M059J (cell line): ENCODE results near the gene ZDHHC3. TPM values are rescaled to one million over a fixed set of nuclear protein-coding genes. Genes with fewer than 3 reads are reported as not detected.

Experiments
- DNase-seq: peaks from one replicate; pipeline ENCODE4 v3.0.0-alpha.2; 2012; ENCODE audit warnings: low read depth
- total RNA-seq: library from RNA; depleted of rRNA; stranded (reverse); fragments of >200 nt; shearing (Covaris generic); gene quantifications from 2 replicates; pipeline ENCODE4 v1.2.3, GENCODE V29; 2014; rRNA removed

Gene ZDHHC3
- total RNA-seq, 1 experiment from 2014 or later: 56.7 TPM

GRCh38 chr3:44893097-44893496 lies 82.9 kb downstream of the ZDHHC3 start:
- DNase-seq: peak; percentile 74

GRCh38 chr3:44892689-44893088 lies 83.3 kb downstream of the ZDHHC3 start:
- no peak for DNase-seq

- DNase-seq: no peak
Observed at GRCh38 chr3:44890852-44891251, 85.1 kb downstream of the ZDHHC3 start.

- DNase-seq: no peak
Observed at GRCh38 chr3:44890258-44890657, 85.7 kb downstream of the ZDHHC3 start.

- no peak for DNase-seq
Observed at GRCh38 chr3:44887101-44887500, 88.9 kb downstream of the ZDHHC3 start.

- DNase-seq: no peak
Observed at GRCh38 chr3:44886561-44886960, 89.4 kb downstream of the ZDHHC3 start.

GRCh38 chr3:44885618-44886017 lies 90.4 kb downstream of the ZDHHC3 start:
- DNase-seq: peak; percentile 91

- DNase-seq: peak; percentile 94
Observed at GRCh38 chr3:44883999-44884431, 92.0 kb downstream of the ZDHHC3 start.

GRCh38 chr3:44883213-44883955 lies 92.6 kb downstream of the ZDHHC3 start:
- DNase-seq: no peak

- DNase-seq: no peak
Observed at GRCh38 chr3:44880284-44880683, 95.7 kb downstream of the ZDHHC3 start.

GRCh38 chr3:44877333-44877732 lies 98.6 kb downstream of the ZDHHC3 start:
- no peak for DNase-seq

GRCh38 chr3:44875596-44875995 lies 100.4 kb downstream of the ZDHHC3 start:
- no peak for DNase-seq

Other genes starting within 250 kb of the ZDHHC3 start
- 0.37 and 3.1 TPM in 2 replicates for gene ZNF501, start 246.5 kb downstream of the ZDHHC3 start, total RNA-seq
- gene KIAA1143, start 214.6 kb downstream of the ZDHHC3 start, total RNA-seq: 12.1 and 17.5 TPM in 2 replicates
- gene KIF15, start 214.4 kb downstream of the ZDHHC3 start, total RNA-seq: 10.3 and 13.7 TPM in 2 replicates
- 9.4 and 10.6 TPM in 2 replicates for gene TMEM42, start 114.3 kb downstream of the ZDHHC3 start, total RNA-seq
- gene TGM4, start 101.6 kb downstream of the ZDHHC3 start, total RNA-seq: not detected in 2 replicates
- gene EXOSC7, start 70 bp upstream of the ZDHHC3 start, total RNA-seq: 43.4 and 45.1 TPM in 2 replicates
- 2.2 TPM in 1 of 2 replicates, not detected in the other for gene CLEC3B, start 50.1 kb upstream of the ZDHHC3 start, total RNA-seq
- gene CDCP1, start 170.2 kb upstream of the ZDHHC3 start, total RNA-seq: 23.7 and 33.5 TPM in 2 replicates